Activated naive CD4-positive, alpha-beta T cell treated with anti-CD3 and anti-CD28 coated beads, Interleukin-2, amount 50 U/mL, for 16 hours (primary cell): ENCODE measurements around the gene GUCY2C.

Experiments
- DNase-seq: peaks from one replicate; pipeline ENCODE4 v3.0.0-alpha.2; 2020

The GUCY2C gene

DNA sequence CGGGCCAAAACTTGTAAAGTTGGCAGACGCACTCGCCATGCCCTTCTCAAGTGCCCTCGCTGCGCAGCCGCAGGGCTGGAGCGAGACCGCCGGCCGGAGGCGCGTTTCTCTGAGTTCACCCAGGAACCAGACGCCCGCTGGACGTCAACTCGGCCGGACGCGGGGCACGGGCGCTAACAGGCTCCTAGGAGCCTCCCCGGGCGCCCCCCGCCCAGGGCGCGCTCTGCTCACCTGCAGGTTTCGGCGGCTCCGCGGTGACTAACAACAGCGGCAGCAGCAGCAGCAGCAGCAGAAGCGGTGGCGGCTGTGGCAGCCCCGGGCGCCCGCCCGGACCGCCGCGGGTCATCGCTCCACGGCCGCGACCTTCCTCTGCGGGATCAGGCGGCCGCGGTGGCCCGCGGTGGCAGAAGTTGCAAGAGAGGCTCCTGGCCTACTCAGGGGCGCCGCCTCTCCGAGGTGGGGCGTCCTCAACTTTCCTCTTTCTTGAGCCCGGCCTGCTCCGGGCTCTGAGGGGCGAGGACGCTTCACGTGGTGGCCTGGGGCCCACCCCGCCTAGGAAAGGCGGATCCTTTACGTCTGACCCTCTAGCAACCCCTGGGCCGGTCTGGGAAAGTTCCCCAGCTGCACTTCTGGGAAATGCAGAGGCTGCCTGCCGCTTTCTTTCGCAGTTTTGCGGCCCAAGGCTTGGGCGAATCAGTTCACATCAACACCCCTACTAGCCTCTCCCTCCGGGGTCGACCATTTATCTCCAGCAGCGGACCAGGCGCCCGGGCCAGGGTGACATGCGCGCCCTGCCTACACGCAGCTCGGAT lies 128.8 kb downstream of the GUCY2C start, which contains the start of gene PLBD1:
Gene PLBD1 (minus strand): TSS at position 533 of the 812 bp plus-strand sequence. CDS start 187 bp downstream, at position 346.
- no peak for DNase-seq

DNA sequence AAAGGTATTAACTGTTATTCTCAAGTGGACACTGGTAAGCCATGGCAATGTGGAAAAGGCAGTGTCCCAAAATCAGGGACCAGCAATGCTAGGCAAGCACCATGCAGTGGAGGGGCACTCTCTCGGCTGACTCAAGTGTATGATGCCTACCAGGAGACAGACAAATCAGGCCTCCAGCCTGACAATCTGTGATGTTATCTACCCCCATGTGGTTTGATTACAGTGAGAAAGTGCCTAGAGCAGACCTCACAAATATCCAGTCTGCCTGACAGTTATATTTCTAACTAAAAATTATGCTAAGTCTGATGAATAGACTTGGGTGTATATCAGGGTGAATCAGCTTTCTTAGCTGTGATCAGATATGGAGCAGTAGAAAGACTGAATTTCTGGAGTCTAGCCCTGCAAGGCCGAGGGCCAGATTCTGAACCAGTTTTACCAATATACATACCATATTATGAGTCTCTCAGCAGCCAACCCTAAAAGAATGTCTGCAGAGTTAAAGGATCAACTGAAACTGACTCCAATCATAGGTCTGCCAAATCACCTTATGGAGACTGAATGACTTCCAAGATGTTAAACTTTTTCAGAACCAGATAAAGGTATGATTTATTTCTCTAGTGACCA lies 132.0 kb downstream of the GUCY2C start:
- no peak for DNase-seq

- DNase-seq: no peak
These were observed 133.4 kb downstream of the GUCY2C start for GRCh38 chr12:14563046-14563445.
